Spleen (tissue), 11 donors: ENCODE measurements around the gene PARK7. TPM values are rescaled to one million over a fixed set of nuclear protein-coding genes. Genes with fewer than 3 reads are reported as not detected.

Source experiments
- DNase-seq: peaks from one replicate; pipeline ENCODE4 v3.0.0-alpha.2; 2020
- H3K27ac ChIP-seq, 8 donors: fragments of 200-600 bp; sonication (generic) in 7 of 8; 1 replicate in 4 of 8; 2 replicates in 4 of 8; pipeline versions ENCODE4 v1.5.0 to v1.8.0; 2016 to 2021; ENCODE audit warnings: inconsistent platforms in 4 of 8, mild to moderate bottlenecking in 4 of 8, moderate library complexity in 1 of 8
- H3K27me3 ChIP-seq, 7 donors: fragments of 200-600 bp; sonication (generic) in 6 of 7; replicated peaks in 1 of 7; 1 replicate in 4 of 7; 2 replicates in 3 of 7; pipeline versions ENCODE4 v1.5.0 to v1.8.0; 2016 to 2021; ENCODE audit warnings: inconsistent platforms in 3 of 7, mild to moderate bottlenecking in 1 of 7
- H3K36me3 ChIP-seq, 6 donors: fragments of 200-600 bp; sonication (generic) in 5 of 6; 1 replicate in 4 of 6; 2 replicates in 2 of 6; pipeline versions ENCODE4 v1.5.0 to v1.8.0; 2016 to 2021; ENCODE audit warnings: inconsistent platforms in 2 of 6
- H3K4me1 ChIP-seq, 6 donors: fragments of 200-600 bp; sonication (generic) in 5 of 6; 1 replicate in 3 of 6; 2 replicates in 3 of 6; pipeline versions ENCODE4 v1.5.0 to v1.8.0; 2016 to 2021; ENCODE audit warnings: inconsistent platforms in 3 of 6
- H3K4me3 ChIP-seq, 8 donors: fragments of 200-600 bp; sonication (generic) in 7 of 8; 1 replicate in 4 of 8; 2 replicates in 4 of 8; pipeline versions ENCODE4 v1.5.0 to v1.8.0; 2016 to 2021; ENCODE audit warnings: inconsistent platforms in 4 of 8, mild to moderate bottlenecking in 4 of 8, moderate library complexity in 2 of 8
- H3K9me3 ChIP-seq, 8 donors: fragments of 200-600 bp; sonication (generic) in 7 of 8; 1 replicate in 4 of 8; 2 replicates in 4 of 8; pipeline versions ENCODE4 v1.5.0 to v1.8.0; 2016 to 2021; ENCODE audit warnings: inconsistent platforms in 4 of 8
- POLR2A ChIP-seq, 3 donors: fragments of 450-650 bp; IDR thresholded peaks; one replicate each; pipeline ENCODE4 v1.5.1; 2017; ENCODE audit warnings: antibody characterized with exemption in 3 of 3, mild to moderate bottlenecking in 1 of 3
- POLR2AphosphoS5 ChIP-seq, 3 donors: sonication (generic); formaldehyde crosslinking; IDR thresholded peaks; one replicate each; pipeline ENCODE4 v1.5.1; 2017; ENCODE audit warnings: antibody characterized with exemption in 3 of 3
- WGBS, 5 donors: extraction: QIAGEN DNeasy Blood & Tissue Kit in 3 of 5; methylation state at CpG; one replicate each; pipeline versions ENCODE4 v1.1.5 to v1.1.7; 2013 to 2018; 5-methylcytosine and 5-hydroxymethylcytosine counted together
- intact Hi-C: fragments of 100-400 bp; cut with DNase I; formaldehyde crosslinking; loops from one replicate; pipeline ENCODE4 v1.15.0; 2023; ENCODE audit warnings: low total_unique reads
- polyA plus RNA-seq, 3 donors: library from polyadenylated mRNA; stranded (reverse); fragments of 200-250 nt; gene quantifications; one replicate each; pipeline ENCODE4 v1.2.1, GENCODE V29; 2013
- total RNA-seq, 7 donors: library from RNA; depleted of rRNA in 3 of 7; stranded (reverse); fragments of >200 nt in 3 of 7; fragmentation: NEBNext Ultra II Directional in 4 of 7; extraction: Animal tissue kit (Norgen Biotek cat#: 25700) in 4 of 7; gene quantifications; one replicate each; pipeline versions ENCODE4 v1.1.0 to v1.2.1, GENCODE V29; 2016 to 2021
- TF ChIP-seq, protein P1 (sequence below), 11 experiments: fragments of 200-600 bp in 7 of 11; fragments of 450-650 bp in 4 of 11; sonication (generic) in 4 of 11; IDR thresholded peaks in 8 of 11; conservative IDR thresholded peaks in 3 of 11; 1 replicate in 7 of 11; 2 replicates in 4 of 11; pipeline versions ENCODE4 v1.4.0 to v1.8.0; 2016 to 2021; ENCODE audit warnings: antibody characterized with exemption in 11 of 11, inconsistent platforms in 4 of 11, mild to moderate bottlenecking in 1 of 11
- donor health status: healthy with polysubstance abuse.
- donor health status: DM: no; HTN: no; CAD: no; lungs with moderate emphysema.
- donor health status: DM: no; HTN: no; CAD: no.
- donor health status: Bipolar disorder and iron deficiency.
- donor health status: healthy.
- donor health status: DM: no; HTN: no; CAD: no.
- donor health status: DM: yes; HTN: yes; CAD: no.

Gene PARK7
- total and polyA plus RNA-seq, 10 donors = 93.5 to 370 (median 174) TPM

- H3K4me1 ChIP-seq = peaks cover 0 to 42% (median 19%) of the 10 kb centered on the region in 6 donors
- TF ChIP-seq, protein P1, sequence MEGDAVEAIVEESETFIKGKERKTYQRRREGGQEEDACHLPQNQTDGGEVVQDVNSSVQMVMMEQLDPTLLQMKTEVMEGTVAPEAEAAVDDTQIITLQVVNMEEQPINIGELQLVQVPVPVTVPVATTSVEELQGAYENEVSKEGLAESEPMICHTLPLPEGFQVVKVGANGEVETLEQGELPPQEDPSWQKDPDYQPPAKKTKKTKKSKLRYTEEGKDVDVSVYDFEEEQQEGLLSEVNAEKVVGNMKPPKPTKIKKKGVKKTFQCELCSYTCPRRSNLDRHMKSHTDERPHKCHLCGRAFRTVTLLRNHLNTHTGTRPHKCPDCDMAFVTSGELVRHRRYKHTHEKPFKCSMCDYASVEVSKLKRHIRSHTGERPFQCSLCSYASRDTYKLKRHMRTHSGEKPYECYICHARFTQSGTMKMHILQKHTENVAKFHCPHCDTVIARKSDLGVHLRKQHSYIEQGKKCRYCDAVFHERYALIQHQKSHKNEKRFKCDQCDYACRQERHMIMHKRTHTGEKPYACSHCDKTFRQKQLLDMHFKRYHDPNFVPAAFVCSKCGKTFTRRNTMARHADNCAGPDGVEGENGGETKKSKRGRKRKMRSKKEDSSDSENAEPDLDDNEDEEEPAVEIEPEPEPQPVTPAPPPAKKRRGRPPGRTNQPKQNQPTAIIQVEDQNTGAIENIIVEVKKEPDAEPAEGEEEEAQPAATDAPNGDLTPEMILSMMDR (IDR thresholded peaks at IDR 0.05 in 8 of 11, conservative IDR thresholded peaks at IDR 0.05 in 3 of 11) = no peak
- TF ChIP-seq POLR2AphosphoS5 (IDR thresholded peaks at IDR 0.05) = no peak
- no peak for TF ChIP-seq POLR2A (IDR thresholded peaks at IDR 0.05)
- no peak overlapping the region for H3K4me3 ChIP-seq
- H3K27me3 ChIP-seq = peaks cover 0 to 39% (median 9%) of the 10 kb centered on the region in 7 donors
- no peaks in the 10 kb centered on the region for H3K9me3 ChIP-seq
- no peaks in the 10 kb centered on the region for H3K36me3 ChIP-seq
- no peak for DNase-seq
- intact Hi-C loops = no loop called here
- WGBS, 5 donors = 81 to 92% (median 87%) methylated on average over 1 of the region's 1 CpG
- H3K27ac ChIP-seq = no peak overlapping the region
Observed at GRCh38 chr1:8028571-8028910, 67.0 kb downstream of the PARK7 start.

DNA sequence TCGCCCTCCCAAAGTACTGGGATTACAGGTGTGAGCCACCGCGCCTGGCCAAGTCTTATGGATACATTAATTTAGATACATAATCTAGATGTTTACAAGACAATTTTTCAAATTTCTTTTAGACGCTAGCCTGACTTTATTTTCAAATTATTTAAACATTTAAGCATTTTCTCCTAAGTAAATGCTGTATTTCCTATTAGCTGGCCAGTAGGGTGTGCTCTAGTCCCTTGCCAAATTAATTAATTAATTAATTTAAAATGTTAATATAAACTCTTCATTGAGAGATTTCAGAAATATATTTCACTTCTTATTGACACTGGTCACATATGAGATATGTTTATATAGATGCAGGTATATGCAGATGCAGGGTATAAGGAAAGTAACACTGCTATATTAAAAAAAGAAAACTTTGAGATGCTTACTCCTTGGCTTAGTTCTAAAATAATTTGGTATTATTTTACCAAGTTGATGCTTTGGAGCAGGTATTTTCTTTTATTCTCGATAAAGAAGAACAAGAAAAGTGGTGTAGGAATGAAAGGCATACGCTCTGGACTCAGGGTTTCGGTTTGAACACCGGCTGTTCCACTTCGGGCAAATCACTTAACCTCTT, 69.8 kb downstream of the PARK7 start:
- WGBS, 5 donors = 69 to 85% (median 77%) methylated on average over 9 of the region's 9 CpGs
- Histone ChIP-seq H3K27me3 (peaks cover 0 to 13% (median 0%) of the 10 kb centered on the region in 7 donors), H3K9me3 (no peaks in the 10 kb centered on the region), H3K4me3 (no peak overlapping the region), H3K4me1 (peaks cover 0 to 27% (median 7%) of the 10 kb centered on the region in 6 donors), H3K36me3 (no peaks in the 10 kb centered on the region), H3K27ac (no peak overlapping the region)
- no peak for DNase-seq
- TF ChIP-seq, protein P1 (IDR thresholded peaks at IDR 0.05 in 8 of 11, conservative IDR thresholded peaks at IDR 0.05 in 3 of 11) = peak in 10 of 11 experiments; percentile 40 to 75 (median 62)
- TF ChIP-seq POLR2A (IDR thresholded peaks at IDR 0.05) (no peak), POLR2AphosphoS5 (IDR thresholded peaks at IDR 0.05) (no peak)
- intact Hi-C loops = no loop called here

DNA sequence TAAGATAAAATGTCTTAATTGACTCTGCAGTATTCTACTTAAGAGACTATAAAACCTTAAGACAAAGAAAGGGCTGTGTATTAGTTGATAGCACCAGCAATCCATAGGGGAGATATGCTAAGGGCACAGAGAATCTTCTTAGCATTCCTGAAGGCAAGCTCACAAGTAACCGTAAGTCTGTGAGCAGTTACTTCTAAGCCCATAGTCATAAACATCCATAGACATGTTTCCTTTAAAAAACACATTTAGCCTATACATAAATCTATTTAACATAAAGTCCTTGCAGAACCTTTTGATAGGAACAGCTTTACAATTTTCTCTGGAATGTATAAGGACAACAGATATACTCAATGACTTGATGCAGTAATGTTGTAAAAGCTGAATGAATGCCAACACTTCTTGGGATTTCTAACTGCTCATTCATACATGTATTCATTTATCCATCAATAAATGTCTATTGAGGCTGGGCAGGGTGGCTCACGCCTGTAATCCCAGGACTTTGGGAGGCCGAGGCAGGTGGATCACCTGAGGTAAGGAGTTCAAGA, 70.9 kb downstream of the PARK7 start:
- TF ChIP-seq POLR2A (IDR thresholded peaks at IDR 0.05) = no peak
- TF ChIP-seq, protein P1 (IDR thresholded peaks at IDR 0.05 in 8 of 11, conservative IDR thresholded peaks at IDR 0.05 in 3 of 11) = no peak
- no peak for TF ChIP-seq POLR2AphosphoS5 (IDR thresholded peaks at IDR 0.05)
- 72 to 97% (median 92%) methylated on average over 3 of the region's 3 CpGs for WGBS, 5 donors
- no peaks in the 10 kb centered on the region for H3K9me3 ChIP-seq

DNA sequence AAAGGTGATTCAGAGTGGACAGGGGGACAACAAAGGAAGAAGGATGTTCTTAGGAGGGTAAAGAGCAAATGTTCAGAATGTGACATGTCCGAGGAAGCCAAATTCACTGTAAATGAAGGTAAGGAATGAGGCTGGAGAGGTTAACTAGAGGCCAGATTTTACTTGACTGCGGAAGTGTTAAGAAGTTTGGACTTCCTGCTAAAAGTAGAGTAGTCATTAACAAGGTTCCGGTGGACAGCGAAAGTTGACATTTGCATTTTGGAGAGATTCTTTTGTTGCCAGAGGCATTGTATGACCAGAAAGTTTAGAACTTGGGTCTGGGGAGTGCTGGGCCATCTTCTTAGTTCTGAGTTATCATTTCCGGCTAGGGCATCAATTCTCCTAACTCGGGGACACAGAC, 71.8 kb downstream of the PARK7 start:
- TF ChIP-seq POLR2AphosphoS5 (IDR thresholded peaks at IDR 0.05) (no peak), POLR2A (IDR thresholded peaks at IDR 0.05) (no peak)
- TF ChIP-seq, protein P1 (IDR thresholded peaks at IDR 0.05 in 8 of 11, conservative IDR thresholded peaks at IDR 0.05 in 3 of 11) = no peak
- Histone ChIP-seq H3K4me3 (no peak overlapping the region), H3K27me3 (no peaks in the 10 kb centered on the region), H3K4me1 (peaks cover 0 to 16% (median 2%) of the 10 kb centered on the region in 6 donors), H3K9me3 (no peaks in the 10 kb centered on the region), H3K36me3 (no peaks in the 10 kb centered on the region), H3K27ac (no peak overlapping the region)
- intact Hi-C loops = loop anchor here (2.0 kb wide), 1 partner anchor 275 kb away; no protein-coding TSS in a partner anchor
- 68 to 79% (median 70%) methylated on average over 6 of the region's 6 CpGs for WGBS, 5 donors
- DNase-seq = no peak

More for the DNA sequence above, 70.9 kb downstream of the PARK7 start:
- no peaks in the 10 kb centered on the region for H3K36me3 ChIP-seq
- H3K27me3 ChIP-seq = peaks cover 0 to 1% (median 0%) of the 10 kb centered on the region in 7 donors
- intact Hi-C loops = loop anchor here (2.0 kb wide), 1 partner anchor 276 kb away; no protein-coding TSS in a partner anchor
- no peak overlapping the region for H3K4me3 ChIP-seq
- peaks cover 0 to 16% (median 2%) of the 10 kb centered on the region in 6 donors for H3K4me1 ChIP-seq
- DNase-seq = no peak
- no peak overlapping the region for H3K27ac ChIP-seq
